MCF 10A (cell line): ENCODE results near the gene RIPPLY3. TPM values are rescaled to one million over a fixed set of nuclear protein-coding genes. Genes with fewer than 3 reads are reported as not detected.
"Not testable (repeated sequence)": the region's sequence is repeated elsewhere in the genome, so short reads cannot be mapped to it uniquely, and the experiment has no call there.

Source experiments
- BruUV-seq: library from RNA; stranded (reverse); fragments of 400-500 nt; replicated peaks from 2 replicates; lab custom pipeline; 2021; lab: Mats Ljungman, UMichigan
- CTCF ChIA-PET: fragments of 300-600 bp; sonication (Branson Sonifier 250); formaldehyde crosslinking; extraction: SDS; loops from one replicate; lab custom pipeline; 2021; ENCODE audit warnings: antibody characterized with exemption, inconsistent platforms; lab: Yijun Ruan, JAX
- POLR2A ChIA-PET: fragments of 300-600, 350-650 bp; sonication (Branson Sonifier 250); formaldehyde crosslinking; extraction: SDS; loops from one replicate; lab custom pipeline; 2020; ENCODE audit warnings: antibody characterized with exemption, inconsistent platforms; lab: Yijun Ruan, JAX
- DNase-seq: peaks from one replicate; pipeline ENCODE4 v3.0.0-alpha.2; 2018; ENCODE audit not compliant: unreplicated experiment
- H3K27ac Mint-ChIP-seq: one replicate; pipeline ENCODE4 v1.8.0; 2022; ENCODE audit warnings: mild to moderate bottlenecking, low read depth, mixed read lengths; ENCODE audit not compliant: unreplicated experiment
- H3K27me3 Mint-ChIP-seq: one replicate; pipeline ENCODE4 v1.8.0; 2022; ENCODE audit warnings: mixed read lengths; ENCODE audit not compliant: insufficient read depth, unreplicated experiment
- H3K36me3 Mint-ChIP-seq: one replicate; pipeline ENCODE4 v1.8.0; 2022; ENCODE audit warnings: mild to moderate bottlenecking, moderate library complexity, mixed read lengths; ENCODE audit not compliant: insufficient read depth, unreplicated experiment
- H3K4me1 Mint-ChIP-seq: one replicate; pipeline ENCODE4 v1.8.0; 2022; ENCODE audit warnings: mixed read lengths; ENCODE audit not compliant: insufficient read depth, unreplicated experiment
- H3K4me3 Mint-ChIP-seq: one replicate; pipeline ENCODE4 v1.8.0; 2022; ENCODE audit warnings: mild to moderate bottlenecking, moderate library complexity, mixed read lengths; ENCODE audit not compliant: unreplicated experiment
- H3K9me3 Mint-ChIP-seq: one replicate; pipeline ENCODE4 v1.8.0; 2022; ENCODE audit warnings: mixed read lengths; ENCODE audit not compliant: unreplicated experiment
- CTCF ChIP-seq: fragments of 200-600 bp; IDR thresholded peaks from one replicate; pipeline ENCODE4 v1.8.0; 2022; ENCODE audit warnings: antibody characterized with exemption, mild to moderate bottlenecking; ENCODE audit not compliant: unreplicated experiment
- intact Hi-C: fragments of 100-400 bp; cut with micrococcal nuclease; formaldehyde crosslinking; loops from 2 replicates; pipeline ENCODE4 v1.14.1; 2022
- total RNA-seq: library from RNA; stranded (reverse); gene quantifications from 2 replicates; pipeline ENCODE4 v1.2.3, GENCODE V29; 2022

RIPPLY3 gene
- total RNA-seq, 1 experiment from 2014 or later: not detected

- Mint-ChIP-seq H3K4me1 (no peaks in the 10 kb centered on the region), H3K4me3 (no peak overlapping the region), H3K27me3 (no peaks in the 10 kb centered on the region), H3K9me3 (no peaks in the 10 kb centered on the region), H3K27ac (no peak overlapping the region), H3K36me3 (peaks cover 6% of the 10 kb centered on the region)
- no peak for DNase-seq
- intact Hi-C loops: no loop called here
- ChIA-PET POLR2A (interaction anchor here (1.8 kb wide), 1 partner anchor 12 kb away, joined by 7 read pairs; no protein-coding TSS in a partner anchor), CTCF (interaction anchor here (0.7 to 1.0 kb wide), 4 partner anchors 9 to 576 kb away, joined by 3 to 4 read pairs (median 4); no protein-coding TSS in a partner anchor)
- no TSS peak for BruUV-seq
- no peak for TF ChIP-seq CTCF
Observed at GRCh38 chr21:37001441-37001840, 5.1 kb upstream of the RIPPLY3 start.

DNA sequence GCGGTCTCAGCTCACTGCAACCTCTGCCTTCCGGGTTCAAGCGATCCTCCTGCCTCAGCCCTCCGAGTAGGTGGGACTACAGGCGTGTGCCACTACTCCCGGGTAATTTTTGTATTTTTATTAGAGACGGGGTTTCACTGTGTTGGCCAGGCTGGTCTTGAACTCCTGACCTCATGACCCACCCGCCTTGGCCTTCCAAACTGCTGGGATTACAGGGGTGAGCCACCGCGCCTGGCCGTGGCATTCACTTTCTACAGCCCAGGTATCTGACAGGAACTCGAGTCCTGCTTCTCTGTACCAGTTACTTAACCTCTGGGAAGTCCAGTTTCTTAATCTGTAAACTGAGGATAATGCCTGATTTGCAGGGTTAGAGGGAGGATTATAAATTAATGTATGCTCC is 3.7 kb upstream of the RIPPLY3 start:
- H3K27me3 Mint-ChIP-seq, H3K4me3 Mint-ChIP-seq, H3K27ac Mint-ChIP-seq, DNase-seq, intact Hi-C loops, H3K4me1 Mint-ChIP-seq, BruUV-seq, H3K36me3 Mint-ChIP-seq, H3K9me3 Mint-ChIP-seq: not testable (repeated sequence)
- ChIA-PET CTCF (interaction anchor here (0.5 to 0.7 kb wide), 2 partner anchors 27 to 57 kb away, joined by 3 to 4 read pairs; no protein-coding TSS in a partner anchor), POLR2A (interaction anchor here (1.8 kb wide), 1 partner anchor 13 kb away, joined by 7 read pairs; no protein-coding TSS in a partner anchor)

GRCh38 chr21:37003917-37004316 is 2.6 kb upstream of the RIPPLY3 start:
- BruUV-seq, CTCF ChIA-PET, DNase-seq, H3K9me3 Mint-ChIP-seq, intact Hi-C loops, H3K36me3 Mint-ChIP-seq, H3K27ac Mint-ChIP-seq, H3K27me3 Mint-ChIP-seq, H3K4me3 Mint-ChIP-seq, H3K4me1 Mint-ChIP-seq, POLR2A ChIA-PET: not testable (repeated sequence)

GRCh38 chr21:37005548-37006485 is 685 bp upstream of the RIPPLY3 start:
- no peak overlapping the region for H3K4me3 Mint-ChIP-seq
- CTCF ChIA-PET: interaction anchor here (0.9 kb wide), 1 partner anchor 14 kb away, joined by 3 read pairs; no protein-coding TSS in a partner anchor
- DNase-seq: no peak
- no peaks in the 10 kb centered on the region for H3K9me3 Mint-ChIP-seq
- BruUV-seq: no TSS peak
- TF ChIP-seq CTCF: no peak
- H3K4me1 Mint-ChIP-seq: no peaks in the 10 kb centered on the region
- no peaks in the 10 kb centered on the region for H3K27me3 Mint-ChIP-seq
- intact Hi-C loops: no loop called here
- H3K27ac Mint-ChIP-seq: no peak overlapping the region
- POLR2A ChIA-PET: no interaction called here
- H3K36me3 Mint-ChIP-seq: no peaks in the 10 kb centered on the region

DNA sequence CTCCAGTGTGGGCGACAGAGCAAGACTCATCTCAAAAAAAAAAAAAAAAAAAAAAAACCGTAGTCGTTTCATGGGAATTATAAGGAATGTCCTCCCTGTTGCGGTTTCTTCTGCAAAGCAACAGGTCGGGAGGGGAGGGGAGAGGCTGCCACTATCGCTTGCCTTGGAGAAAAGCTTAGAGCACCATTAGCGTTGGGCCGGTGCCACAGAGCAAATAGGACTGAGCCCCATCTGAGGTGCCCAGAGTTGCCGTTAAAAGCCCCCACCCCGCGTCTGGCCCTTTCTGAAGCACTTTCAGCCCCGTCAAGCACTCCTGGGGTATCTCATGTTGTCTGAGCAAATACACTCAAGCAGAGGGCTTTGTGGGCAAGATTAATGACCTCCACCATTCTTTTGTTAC is 2.2 kb downstream of the RIPPLY3 start:
- intact Hi-C loops: no loop called here
- BruUV-seq: no TSS peak
- no peaks in the 10 kb centered on the region for H3K36me3 Mint-ChIP-seq
- no peak for TF ChIP-seq CTCF
- no peaks in the 10 kb centered on the region for H3K27me3 Mint-ChIP-seq
- no peak overlapping the region for H3K4me3 Mint-ChIP-seq
- no peaks in the 10 kb centered on the region for H3K4me1 Mint-ChIP-seq
- H3K9me3 Mint-ChIP-seq: no peaks in the 10 kb centered on the region
- no peak for DNase-seq
- H3K27ac Mint-ChIP-seq: no peak overlapping the region
- ChIA-PET POLR2A (no interaction called here), CTCF (interaction anchor here (0.7 kb wide), 1 partner anchor 1363 kb away, joined by 3 read pairs; no protein-coding TSS in a partner anchor)
